ENCODE results near the gene AGRN. TPM values are rescaled to one million over a fixed set of nuclear protein-coding genes. Genes with fewer than 3 reads are reported as not detected.

AGRN gene
- total RNA-seq, 1 experiment from 2014 or later, result 175 TPM

- no peak overlapping the region for H2BK20ac ChIP-seq (ENCODE audit: low read depth, low read length, poor library complexity, severe bottlenecking)
- H2BK15ac ChIP-seq (ENCODE audit: low read depth, low read length), result no peak overlapping the region
- no peaks in the 10 kb centered on the region for H4K20me1 ChIP-seq (ENCODE audit: control insufficient read depth, insufficient read depth, insufficient read length)
- H3K27me3 ChIP-seq (ENCODE audit: insufficient read depth, low read length), result no peaks in the 10 kb centered on the region
- no peak overlapping the region for H4K8ac ChIP-seq (replicated peaks; ENCODE audit: insufficient read length, low read depth, low read length)
- no peak overlapping the region for H3K14ac ChIP-seq (ENCODE audit: insufficient read depth, low read length)
- H3K9ac ChIP-seq (ENCODE audit: extremely low read depth, insufficient read length, low read length), result no peak overlapping the region
- no peak overlapping the region for H3K56ac ChIP-seq (ENCODE audit: insufficient read length, low read depth, low read length)
- H3K23me2 ChIP-seq (ENCODE audit: insufficient read length, low read depth, low read length, poor library complexity, severe bottlenecking), result no peaks in the 10 kb centered on the region
- no peak overlapping the region for H3K23ac ChIP-seq (ENCODE audit: insufficient read length, low read depth, low read length)
- Mint-ChIP-seq H3K9me3 (peaks cover 6 to 20% of the 10 kb centered on the region in 2 experiments; a peak in 3 of 5 replicates), H3K27ac (no peak overlapping the region), H3K4me3 (no peak overlapping the region), H3K4me1 (no peaks in the 10 kb centered on the region), H3K36me3 (ENCODE audit: insufficient read depth in 1 of 3, low read depth in 3 of 3) (peaks cover 0 to 17% (median 0%) of the 10 kb centered on the region in 3 experiments; a peak in 3 of 7 replicates), H3K27me3 (ENCODE audit: low read depth) (peaks cover 9% of the 10 kb centered on the region)
- no peaks in the 10 kb centered on the region for H3K79me2 ChIP-seq (ENCODE audit: insufficient read depth, low read length)
- no peak overlapping the region for H3T11ph ChIP-seq (ENCODE audit: low read length)
- no peaks in the 10 kb centered on the region for H3K79me1 ChIP-seq (ENCODE audit: insufficient read depth, low read depth, low read length, poor library complexity, severe bottlenecking)
- no peak overlapping the region for H2BK120ac ChIP-seq (ENCODE audit: low read depth, low read length, poor library complexity, severe bottlenecking)
- no peak overlapping the region for H4K5ac ChIP-seq (ENCODE audit: insufficient read length, low read depth, low read length)
- no peak overlapping the region for H3K27ac ChIP-seq (ENCODE audit: insufficient read length, low read depth, low read length)
- no peak overlapping the region for H2AFZ ChIP-seq (ENCODE audit: low read length)
- peak; percentile 26 for DNase-seq
- no peak overlapping the region for H4K91ac ChIP-seq (ENCODE audit: insufficient read length, low read depth, low read length)
- H2BK5ac ChIP-seq (ENCODE audit: insufficient read length, low read length), result no peak overlapping the region
- WGBS (ENCODE audit: extremely low coverage, insufficient read length, low lambda C conversion rate), result no CpG with 5 or more reads among the region's 28 CpGs
- no peak overlapping the region for H3K4ac ChIP-seq (ENCODE audit: low read depth, low read length)
- no peak overlapping the region for H3K18ac ChIP-seq (ENCODE audit: insufficient read length, low read depth, low read length)
- H2BK12ac ChIP-seq (ENCODE audit: insufficient read length, low read depth, low read length), result no peak overlapping the region
- H2AK5ac ChIP-seq (ENCODE audit: insufficient read length, low read length), result no peak overlapping the region
- H3K4me2 ChIP-seq (ENCODE audit: insufficient read depth, insufficient read length, low read length), result no peak overlapping the region
- TF ChIP-seq CTCF (conservative IDR thresholded peaks at IDR 0.05), result no peak
- H3K4me1 ChIP-seq (ENCODE audit: insufficient read depth, low read length), result no peaks in the 10 kb centered on the region
- no peaks in the 10 kb centered on the region for H3K9me3 ChIP-seq (ENCODE audit: control insufficient read depth, low read depth, low read length)
Measured at GRCh38 chr1:1092149-1092855, 72.4 kb downstream of the AGRN start.

All from H9 (cell line).